Activated naive CD4-positive, alpha-beta T cell treated with anti-CD3 and anti-CD28 coated beads for 36 hours (primary cell): ENCODE results near the gene HAPLN2. TPM values are rescaled to one million over a fixed set of nuclear protein-coding genes. Genes with fewer than 3 reads are reported as not detected.

Source experiments
- CTCF ChIA-PET: fragments of 350-600 bp; sonication (Branson Sonifier 250); formaldehyde crosslinking; loops from one replicate; lab custom pipeline; 2021; ENCODE audit warnings: antibody characterized with exemption; lab: Charles Lee
- DNase-seq: peaks from one replicate; pipeline ENCODE4 v3.0.0-alpha.2; 2020
- H3K27ac Mint-ChIP-seq: one replicate; pipeline ENCODE4 v1.8.0; 2021; ENCODE audit warnings: mild to moderate bottlenecking, mixed read lengths
- H3K27me3 Mint-ChIP-seq: one replicate; pipeline ENCODE4 v1.8.0; 2021; ENCODE audit warnings: low read depth, mixed read lengths
- H3K36me3 Mint-ChIP-seq: one replicate; pipeline ENCODE4 v1.8.0; 2021; ENCODE audit warnings: low read depth, mixed read lengths
- H3K4me1 Mint-ChIP-seq: one replicate; pipeline ENCODE4 v1.8.0; 2021; ENCODE audit warnings: low read depth, mixed read lengths
- H3K4me3 Mint-ChIP-seq: one replicate; pipeline ENCODE4 v1.8.0; 2021; ENCODE audit warnings: mild to moderate bottlenecking, moderate library complexity, mixed read lengths
- H3K9me3 Mint-ChIP-seq: one replicate; pipeline ENCODE4 v1.8.0; 2021; ENCODE audit warnings: mixed read lengths
- intact Hi-C: fragments of 100-400 bp; cut with micrococcal nuclease; formaldehyde crosslinking; loops from one replicate; pipeline ENCODE4 v1.15.1; 2023
- total RNA-seq, 2 experiments: library from RNA; stranded (reverse); gene quantifications; one replicate each; pipeline ENCODE4 v1.2.3, GENCODE V29; 2021

The HAPLN2 gene
- total RNA-seq, 2 experiments from 2014 or later, result 0.40 to 0.55 TPM

DNA sequence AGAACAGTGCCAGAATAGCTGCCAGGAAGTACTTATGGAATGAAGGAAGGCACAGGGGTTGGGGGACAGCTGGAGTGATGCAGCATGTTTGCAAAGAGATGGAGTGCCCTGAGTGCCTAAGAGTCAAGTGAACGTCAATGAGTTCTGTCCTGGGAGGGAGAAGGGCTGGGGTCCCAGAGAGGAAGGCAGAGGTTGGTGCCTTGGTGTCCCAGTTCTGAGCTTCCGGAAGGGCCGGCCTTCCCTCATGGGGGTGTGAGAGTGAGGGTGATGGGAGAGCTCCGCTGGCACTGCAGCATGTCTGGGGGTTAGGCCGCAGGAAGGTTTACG, 40.4 kb downstream of the HAPLN2 start:
- H3K27me3 Mint-ChIP-seq, result peaks cover 33% of the 10 kb centered on the region
- no peaks in the 10 kb centered on the region for H3K36me3 Mint-ChIP-seq
- H3K4me1 Mint-ChIP-seq, result peaks cover 46% of the 10 kb centered on the region
- CTCF ChIA-PET, result interaction anchor here (0.6 to 8.4 kb wide), 25 partner anchors 9 to 274 kb away, joined by 3 to 168 read pairs (median 8); partner anchors contain the start of genes BCAN, CRABP2, HAPLN2 and IQGAP3
- intact Hi-C loops, result no loop called here
- no peak for DNase-seq
- no peaks in the 10 kb centered on the region for H3K9me3 Mint-ChIP-seq
- no peak overlapping the region for H3K27ac Mint-ChIP-seq
- H3K4me3 Mint-ChIP-seq, result peak overlapping the region; percentile 83

GRCh38 chr1:156659988-156660751, 41.0 kb downstream of the HAPLN2 start:
- peaks cover 46% of the 10 kb centered on the region for H3K4me1 Mint-ChIP-seq

DNA sequence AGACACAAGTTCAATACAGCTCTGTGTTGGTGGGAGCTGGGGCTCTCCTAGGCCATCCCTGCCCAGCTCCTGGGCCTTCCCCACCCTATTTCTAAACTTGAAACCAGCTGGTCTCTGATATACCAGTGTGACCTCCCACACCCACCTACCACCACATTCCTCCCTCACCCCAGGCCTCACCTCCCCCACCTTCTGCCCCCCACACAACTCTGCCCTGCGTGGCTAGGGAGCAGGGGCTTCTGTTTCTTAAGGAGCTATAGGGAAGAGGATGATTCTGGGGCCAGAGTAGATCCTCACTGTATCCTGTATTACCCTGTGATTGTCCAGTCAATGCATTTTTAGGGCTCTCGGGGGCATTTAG, 41.5 kb downstream of the HAPLN2 start:
- Mint-ChIP-seq H3K9me3 (no peaks in the 10 kb centered on the region), H3K27ac (peak overlapping the region; percentile 65), H3K27me3 (peaks cover 24% of the 10 kb centered on the region), H3K36me3 (no peaks in the 10 kb centered on the region), H3K4me3 (peak overlapping the region; percentile 83), H3K4me1 (peaks cover 46% of the 10 kb centered on the region)
- intact Hi-C loops, result loop anchor here (1.0 to 5.0 kb wide), 5 partner anchors 18 to 230 kb away; no protein-coding TSS in a partner anchor
- no peak for DNase-seq
- CTCF ChIA-PET, result interaction anchor here (0.5 to 8.4 kb wide), 26 partner anchors 8 to 309 kb away, joined by 3 to 168 read pairs (median 4); partner anchors contain the start of genes BCAN, CRABP2, HAPLN2 and NAXE

More at GRCh38 chr1:156659988-156660751, 41.0 kb downstream of the HAPLN2 start:
- DNase-seq, result peak; percentile 96
- peak overlapping the region; percentile 19 for H3K27ac Mint-ChIP-seq
- CTCF ChIA-PET, result interaction anchor here (0.7 to 8.4 kb wide), 37 partner anchors 8 to 310 kb away, joined by 3 to 168 read pairs (median 6); partner anchors contain the start of genes BCAN, CRABP2, HAPLN2 and IQGAP3
- intact Hi-C loops, result loop anchor here (1.0 to 5.0 kb wide), 5 partner anchors 18 to 230 kb away; no protein-coding TSS in a partner anchor
- H3K27me3 Mint-ChIP-seq, result peaks cover 29% of the 10 kb centered on the region
- peak overlapping the region; percentile 83 for H3K4me3 Mint-ChIP-seq
- H3K9me3 Mint-ChIP-seq, result no peaks in the 10 kb centered on the region
- H3K36me3 Mint-ChIP-seq, result no peaks in the 10 kb centered on the region

GRCh38 chr1:156662005-156662799, 43.0 kb downstream of the HAPLN2 start:
- Mint-ChIP-seq H3K27ac (no peak overlapping the region), H3K4me1 (peaks cover 38% of the 10 kb centered on the region), H3K9me3 (no peaks in the 10 kb centered on the region), H3K36me3 (no peaks in the 10 kb centered on the region), H3K4me3 (no peak overlapping the region), H3K27me3 (peaks cover 9% of the 10 kb centered on the region)
- DNase-seq, result no peak
- intact Hi-C loops, result loop anchor here (5.0 kb wide), 1 partner anchor 205 kb away; no protein-coding TSS in a partner anchor
- CTCF ChIA-PET, result interaction anchor here (0.8 to 8.4 kb wide), 9 partner anchors 10 to 276 kb away, joined by 3 to 168 read pairs (median 9); partner anchors contain the start of gene HAPLN2

DNA sequence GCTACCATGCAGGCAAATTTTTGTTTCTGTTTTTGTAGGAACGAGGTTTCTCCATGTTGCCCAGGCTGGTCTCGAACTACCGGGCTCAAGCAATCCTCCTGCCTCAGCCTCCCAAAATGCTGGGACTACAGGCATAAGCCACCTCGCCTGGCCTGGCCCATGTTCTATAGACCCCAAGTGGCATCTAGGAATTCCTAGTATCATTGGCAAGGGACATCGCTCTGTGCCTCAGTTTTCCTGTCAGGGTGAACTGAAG, 43.5 kb downstream of the HAPLN2 start:
- intact Hi-C loops, result loop anchor here (5.0 kb wide), 1 partner anchor 205 kb away; no protein-coding TSS in a partner anchor
- no peak overlapping the region for H3K27ac Mint-ChIP-seq
- CTCF ChIA-PET, result interaction anchor here (1.0 kb wide), 1 partner anchor 21 kb away, joined by 3 read pairs; no protein-coding TSS in a partner anchor
- no peak overlapping the region for H3K4me3 Mint-ChIP-seq
- no peaks in the 10 kb centered on the region for H3K9me3 Mint-ChIP-seq
- H3K27me3 Mint-ChIP-seq, result peaks cover 4% of the 10 kb centered on the region
- no peak for DNase-seq
- H3K4me1 Mint-ChIP-seq, result peaks cover 32% of the 10 kb centered on the region
- H3K36me3 Mint-ChIP-seq, result no peaks in the 10 kb centered on the region

DNA sequence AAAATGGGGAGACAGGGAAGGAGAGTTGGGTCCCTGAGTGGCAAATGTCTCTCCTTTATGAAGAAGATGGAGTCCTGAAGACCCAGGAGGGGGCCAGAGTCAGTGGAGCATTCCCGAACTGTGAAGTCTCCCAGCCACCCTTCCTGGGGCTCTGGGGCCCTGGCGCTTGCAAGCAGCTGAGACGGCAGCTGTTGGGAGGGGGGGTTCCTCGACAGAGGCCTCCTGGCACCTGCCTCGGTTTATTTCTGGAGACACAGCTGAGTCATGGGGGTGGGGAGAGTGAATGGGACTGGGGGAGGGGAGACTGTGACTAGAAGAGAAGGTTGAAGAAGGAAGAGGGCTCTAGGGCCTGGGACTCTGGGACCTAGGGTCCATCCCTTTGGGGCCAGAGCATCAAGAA, 44.0 kb downstream of the HAPLN2 start:
- H3K36me3 Mint-ChIP-seq, result no peaks in the 10 kb centered on the region
- CTCF ChIA-PET, result no interaction called here
- intact Hi-C loops, result loop anchor here (5.0 kb wide), 1 partner anchor 206 kb away; no protein-coding TSS in a partner anchor

GRCh38 chr1:156664046-156664766, 45.0 kb downstream of the HAPLN2 start:
- intact Hi-C loops, result loop anchor here (5.0 kb wide), 1 partner anchor 207 kb away; no protein-coding TSS in a partner anchor
- DNase-seq, result no peak
- no peaks in the 10 kb centered on the region for H3K27me3 Mint-ChIP-seq

More for the DNA sequence above, 44.0 kb downstream of the HAPLN2 start:
- H3K9me3 Mint-ChIP-seq, result no peaks in the 10 kb centered on the region
- DNase-seq, result peak; percentile 17
- H3K4me1 Mint-ChIP-seq, result peaks cover 28% of the 10 kb centered on the region
- no peak overlapping the region for H3K4me3 Mint-ChIP-seq
- no peaks in the 10 kb centered on the region for H3K27me3 Mint-ChIP-seq
- H3K27ac Mint-ChIP-seq, result no peak overlapping the region

GRCh38 chr1:156664767-156665411, 45.7 kb downstream of the HAPLN2 start:
- CTCF ChIA-PET, result interaction anchor here (1.0 to 2.3 kb wide), 4 partner anchors 12 to 41 kb away, joined by 3 to 8 read pairs (median 4); partner anchors contain the start of genes CRABP2 and NES
- intact Hi-C loops, result loop anchor here (5.0 kb wide), 1 partner anchor 208 kb away; no protein-coding TSS in a partner anchor
- H3K27ac Mint-ChIP-seq, result no peak overlapping the region

More at GRCh38 chr1:156664046-156664766, 45.0 kb downstream of the HAPLN2 start:
- Mint-ChIP-seq H3K27ac (no peak overlapping the region), H3K9me3 (no peaks in the 10 kb centered on the region), H3K4me3 (no peak overlapping the region), H3K36me3 (no peaks in the 10 kb centered on the region), H3K4me1 (peaks cover 27% of the 10 kb centered on the region)
- CTCF ChIA-PET, result interaction anchor here (1.3 to 2.3 kb wide), 3 partner anchors 13 to 42 kb away, joined by 3 to 8 read pairs (median 5); partner anchors contain the start of genes CRABP2 and NES

GRCh38 chr1:156665539-156665938, 46.3 kb downstream of the HAPLN2 start:
- Mint-ChIP-seq H3K4me3 (no peak overlapping the region), H3K27ac (no peak overlapping the region), H3K4me1 (peaks cover 15% of the 10 kb centered on the region), H3K9me3 (no peaks in the 10 kb centered on the region), H3K36me3 (no peaks in the 10 kb centered on the region), H3K27me3 (no peaks in the 10 kb centered on the region)
- intact Hi-C loops, result no loop called here
- no peak for DNase-seq
- CTCF ChIA-PET, result interaction anchor here (0.6 to 2.3 kb wide), 5 partner anchors 12 to 221 kb away, joined by 3 to 8 read pairs (median 3); partner anchors contain the start of genes CRABP2 and NES

More at GRCh38 chr1:156664767-156665411, 45.7 kb downstream of the HAPLN2 start:
- no peaks in the 10 kb centered on the region for H3K27me3 Mint-ChIP-seq
- peaks cover 20% of the 10 kb centered on the region for H3K4me1 Mint-ChIP-seq
- no peak overlapping the region for H3K4me3 Mint-ChIP-seq
- no peak for DNase-seq
- no peaks in the 10 kb centered on the region for H3K9me3 Mint-ChIP-seq
- H3K36me3 Mint-ChIP-seq, result no peaks in the 10 kb centered on the region

DNA sequence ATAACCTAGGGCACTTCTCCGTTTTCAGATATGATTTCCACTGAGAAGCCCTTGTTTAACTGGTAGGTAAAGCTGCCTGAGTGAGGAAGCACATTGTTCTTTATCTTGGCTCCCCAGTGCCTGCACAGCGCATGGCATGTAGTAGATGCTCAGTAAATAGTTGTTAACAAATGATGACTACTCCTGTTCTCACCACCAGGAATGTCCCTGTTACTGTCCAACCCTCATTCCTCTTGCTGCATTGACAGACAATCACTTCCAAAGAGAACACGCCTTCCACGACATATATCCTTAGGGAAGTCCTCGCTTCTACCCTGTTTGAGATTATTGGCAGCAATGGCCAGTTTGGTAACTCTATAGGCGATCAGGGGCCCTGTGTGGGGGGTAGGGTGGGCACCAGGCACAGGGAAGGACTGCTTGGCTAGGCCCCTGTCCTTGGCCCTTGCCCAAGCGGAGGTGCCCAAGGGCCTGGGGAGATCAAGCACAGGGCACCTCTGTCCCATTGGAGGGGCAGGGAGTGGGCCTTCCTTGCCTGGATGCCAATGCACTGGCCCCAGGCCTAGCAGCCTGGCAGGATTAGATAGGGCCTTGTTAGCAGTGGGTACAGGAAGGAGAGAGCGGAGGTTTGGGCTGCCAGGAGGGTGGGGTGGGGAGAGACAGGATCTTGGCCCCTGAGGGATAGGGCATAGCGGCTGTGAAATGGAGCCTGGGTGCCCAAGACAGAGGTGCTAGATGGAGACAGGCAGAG, 47.8 kb downstream of the HAPLN2 start:
- intact Hi-C loops, result no loop called here
- H3K27ac Mint-ChIP-seq, result no peak overlapping the region
- no peak overlapping the region for H3K4me3 Mint-ChIP-seq
- no peaks in the 10 kb centered on the region for H3K36me3 Mint-ChIP-seq
- no peaks in the 10 kb centered on the region for H3K9me3 Mint-ChIP-seq
- no peaks in the 10 kb centered on the region for H3K27me3 Mint-ChIP-seq
- CTCF ChIA-PET, result interaction anchor here (0.7 to 2.5 kb wide), 3 partner anchors 22 to 308 kb away, joined by 3 to 7 read pairs (median 4); no protein-coding TSS in a partner anchor
- DNase-seq, result no peak
- H3K4me1 Mint-ChIP-seq, result peaks cover 5% of the 10 kb centered on the region
